Measurements from ENCODE around the gene SMARCB1.

SMARCB1 gene

DNA sequence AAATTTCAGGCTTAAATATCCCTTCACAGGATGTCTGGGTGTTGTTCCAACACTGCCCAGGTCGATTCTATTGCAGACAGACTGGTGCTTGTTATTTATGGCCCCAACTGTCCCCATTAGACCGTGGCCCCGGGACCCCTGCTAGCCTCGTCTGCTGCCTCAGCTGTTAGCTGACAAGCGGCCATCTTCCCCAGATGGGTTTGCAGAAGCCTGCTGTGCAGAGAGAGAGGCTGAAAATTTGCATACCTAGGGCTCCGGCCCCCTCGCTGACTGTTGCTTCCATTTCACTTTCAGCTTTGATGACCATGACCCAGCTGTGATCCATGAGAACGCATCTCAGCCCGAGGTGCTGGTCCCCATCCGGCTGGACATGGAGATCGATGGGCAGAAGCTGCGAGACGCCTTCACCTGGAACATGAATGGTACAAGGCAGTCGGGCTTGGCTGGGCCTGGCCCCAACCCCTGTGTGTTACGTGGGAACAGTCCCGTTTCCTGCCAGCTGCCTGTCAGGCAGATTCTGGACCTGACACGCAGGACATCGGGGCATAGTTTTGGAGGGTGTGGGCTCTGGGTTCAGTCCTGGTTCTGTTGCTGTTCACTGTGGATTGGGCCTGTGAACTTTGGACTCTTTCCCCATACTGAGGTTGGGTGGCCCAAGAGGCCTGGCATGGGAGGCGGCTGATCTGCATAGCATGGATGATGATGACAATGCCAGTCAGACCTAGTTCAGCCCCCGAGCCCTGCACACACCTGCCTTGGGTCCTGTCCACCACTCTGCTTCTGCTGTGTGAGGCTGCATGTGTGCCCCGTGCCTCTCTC, 16.4 kb downstream of the SMARCB1 start:
- no peak for DNase-seq (ENCODE audit: low read depth)

DNA sequence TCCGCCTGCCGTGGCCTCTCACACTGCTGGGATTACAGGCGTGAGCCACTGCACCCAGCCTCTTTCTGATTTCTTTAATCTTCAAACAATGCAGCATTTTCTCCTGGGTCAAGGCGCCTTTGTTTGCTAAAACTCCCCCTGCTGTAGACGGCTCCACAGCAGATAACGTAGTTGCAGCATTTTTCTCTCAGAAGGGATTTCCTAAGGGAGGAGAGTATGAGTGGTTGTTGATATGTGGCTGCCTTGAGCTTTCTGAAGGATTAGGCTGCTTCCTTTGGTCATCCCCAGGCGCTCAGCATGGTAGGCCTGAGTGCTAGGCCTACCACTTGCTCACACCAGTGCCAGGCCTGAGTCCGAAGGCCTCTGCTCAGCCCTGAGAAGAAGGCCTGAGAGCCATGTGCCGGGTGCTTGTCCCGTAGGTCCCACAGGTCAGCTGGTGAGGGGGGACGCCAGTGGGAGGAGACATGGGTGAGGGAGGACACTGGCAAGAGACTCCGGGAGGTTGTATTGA, 18.1 kb downstream of the SMARCB1 start:
- no peak for DNase-seq (ENCODE audit: low read depth)

DNA sequence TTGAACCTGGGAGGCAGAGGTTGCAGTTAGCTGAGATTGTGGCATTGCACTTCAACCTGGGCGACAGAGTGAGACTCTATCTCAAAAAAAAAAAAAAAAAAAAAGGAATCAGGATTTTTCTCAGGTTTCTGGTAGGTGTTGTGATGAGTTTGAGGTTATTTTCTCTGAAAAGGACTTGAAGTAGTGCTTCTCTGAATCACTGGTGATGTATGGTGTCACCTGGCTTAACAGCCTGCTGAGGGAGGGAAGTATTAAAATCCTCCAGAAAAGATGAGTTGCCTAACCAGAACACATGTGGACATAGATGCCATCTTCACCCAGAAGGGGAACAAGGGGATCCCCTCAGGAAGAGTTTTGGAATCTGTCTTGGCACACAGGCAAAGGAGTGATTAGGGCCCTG, 20.1 kb downstream of the SMARCB1 start:
- DNase-seq (ENCODE audit: low read depth) = no peak

DNA sequence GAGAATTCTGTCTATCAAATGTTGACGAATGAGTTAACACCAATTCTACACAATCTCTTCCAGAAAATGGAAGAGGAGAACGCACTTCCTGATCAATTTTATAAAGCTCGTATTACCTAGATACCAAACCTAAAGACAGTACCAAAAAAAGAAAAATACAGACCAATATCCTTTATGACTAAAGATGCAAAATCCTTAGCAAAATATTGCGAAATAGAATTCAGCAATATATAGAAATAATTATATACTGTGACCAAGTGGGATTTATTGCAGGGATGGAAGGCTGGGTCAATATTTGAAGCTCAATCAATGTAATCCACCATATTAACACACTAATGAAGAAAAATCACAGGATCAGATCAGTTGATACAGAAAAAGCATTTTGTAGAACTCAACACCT, 25.6 kb downstream of the SMARCB1 start:
- no peak for DNase-seq (ENCODE audit: low read depth)

DNA sequence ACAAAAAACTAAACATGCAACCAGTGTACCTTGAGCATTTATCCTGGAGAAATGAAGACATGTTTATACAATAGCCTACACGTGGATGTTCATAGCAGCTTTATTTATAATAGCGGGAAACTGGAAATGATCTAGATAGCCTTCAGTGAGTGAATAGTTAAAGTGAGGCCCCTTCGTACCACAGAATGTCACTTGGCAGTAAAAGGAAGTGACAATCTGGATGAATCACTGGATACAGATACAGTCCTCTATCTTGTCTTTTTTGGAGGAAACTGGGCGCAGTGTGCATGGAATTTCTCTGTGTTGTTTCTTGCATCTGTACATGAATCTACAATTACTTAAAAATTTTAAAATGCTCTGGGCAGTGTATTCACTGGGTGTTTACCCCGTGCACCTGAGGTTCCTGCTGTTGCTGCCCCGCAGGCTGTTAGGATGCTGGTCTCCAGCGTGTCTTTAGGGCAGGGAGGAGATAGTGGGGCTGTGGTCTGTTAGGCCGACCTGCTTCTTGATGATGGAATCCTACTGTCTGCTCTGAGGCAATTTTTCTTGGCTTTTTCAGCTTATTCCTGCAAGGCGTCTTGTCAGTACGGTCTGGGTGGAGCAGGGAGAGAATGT, 28.9 kb downstream of the SMARCB1 start:
- DNase-seq (ENCODE audit: low read depth) = peak; percentile 66

DNA sequence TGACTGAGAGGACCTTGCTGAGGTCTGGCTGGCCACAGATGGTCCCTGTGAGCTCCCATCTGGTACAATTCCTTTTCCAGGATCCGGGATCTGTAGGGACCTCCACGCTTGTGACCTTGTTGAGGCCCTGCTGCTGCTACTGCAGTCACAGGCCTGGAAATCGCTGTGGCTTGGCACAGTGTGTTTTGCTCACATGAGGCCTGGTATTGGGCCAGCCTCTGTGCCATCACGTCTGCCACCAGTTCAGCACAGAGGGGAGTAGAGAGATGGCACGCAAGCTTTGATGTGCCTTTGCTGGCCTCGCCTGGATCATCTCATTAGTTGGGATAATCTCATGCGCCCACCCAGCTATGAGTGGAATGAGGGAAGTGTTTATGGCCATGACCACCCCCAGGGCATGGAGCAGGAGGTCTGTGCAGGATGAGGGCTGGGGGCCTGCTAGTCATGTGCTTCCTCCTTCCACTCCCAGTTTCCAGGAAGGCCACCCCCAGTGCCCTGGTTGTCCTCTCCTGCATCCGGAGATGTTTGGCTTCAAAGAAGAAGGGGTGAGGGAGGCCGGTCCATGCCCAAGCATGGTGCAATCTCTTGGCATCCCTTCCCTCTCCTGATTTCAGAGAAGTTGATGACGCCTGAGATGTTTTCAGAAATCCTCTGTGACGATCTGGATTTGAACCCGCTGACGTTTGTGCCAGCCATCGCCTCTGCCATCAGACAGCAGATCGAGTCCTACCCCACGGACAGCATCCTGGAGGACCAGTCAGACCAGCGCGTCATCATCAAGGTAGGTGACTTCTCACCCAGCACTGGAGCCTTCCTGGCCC, 29.6 kb downstream of the SMARCB1 start:
- DNase-seq (ENCODE audit: low read depth) = peak; percentile 36

DNA sequence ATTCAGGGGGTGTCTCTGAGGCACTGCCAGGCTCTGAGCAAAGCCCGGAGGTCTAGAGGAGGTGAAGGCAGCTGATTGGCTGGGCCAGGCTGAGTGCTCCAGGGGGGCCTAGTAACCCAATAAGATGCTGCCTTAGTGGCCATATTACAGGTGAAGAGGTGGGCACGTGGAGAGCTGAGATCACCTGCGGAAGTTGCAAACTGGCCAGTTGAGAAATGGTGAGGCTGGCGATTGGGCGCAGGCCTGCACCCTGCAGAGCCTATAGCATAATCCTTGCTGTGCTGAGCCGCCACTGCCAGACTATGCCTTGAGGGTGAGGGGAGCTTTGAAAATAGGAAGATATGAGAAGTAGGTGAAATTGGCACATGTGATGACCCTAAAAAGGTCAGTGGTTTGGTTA, 30.4 kb downstream of the SMARCB1 start:
- DNase-seq (ENCODE audit: low read depth) = no peak

DNA sequence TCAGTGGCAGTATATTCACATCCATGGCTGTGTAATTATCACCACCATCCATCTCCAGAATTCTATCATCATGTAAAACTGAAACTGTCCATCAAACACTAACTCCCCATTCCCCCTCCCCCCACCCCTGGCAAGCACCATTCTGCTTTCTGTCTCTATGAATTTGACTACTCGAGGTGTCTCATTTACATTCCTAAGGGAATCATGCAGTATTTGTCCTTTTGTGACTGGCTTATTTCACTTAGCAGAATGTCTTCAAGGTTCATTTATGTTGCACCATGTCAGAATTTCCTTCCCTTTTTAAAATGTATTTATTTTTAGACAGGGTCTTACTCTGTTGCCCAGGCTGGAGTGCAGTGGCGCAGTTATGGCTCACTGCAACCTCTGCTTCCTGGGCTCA, 31.8 kb downstream of the SMARCB1 start:
- no peak for DNase-seq (ENCODE audit: low read depth)

DNA sequence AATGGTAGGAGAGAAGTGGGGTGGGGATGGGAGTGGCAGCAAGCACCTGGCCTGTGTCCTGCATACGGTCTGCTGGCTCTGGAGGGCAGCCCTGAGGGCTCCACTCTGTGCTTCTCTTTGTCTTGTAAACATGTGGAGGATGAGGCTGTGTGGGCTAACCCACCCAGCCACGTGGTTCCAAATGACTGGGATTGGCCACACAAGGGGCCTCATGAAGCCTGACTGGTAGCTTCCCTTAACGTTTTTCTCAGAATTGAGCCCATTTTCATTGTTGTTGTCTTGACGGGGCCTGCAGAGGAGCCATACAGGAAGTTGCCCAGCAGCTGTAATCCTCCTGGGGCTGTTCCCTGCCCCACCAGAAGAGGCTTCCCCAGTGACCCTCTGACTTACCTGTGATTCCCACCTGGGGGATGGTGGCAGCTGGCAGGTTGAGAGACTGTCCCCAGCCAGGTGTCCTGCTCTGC, 34.0 kb downstream of the SMARCB1 start:
- no peak for DNase-seq (ENCODE audit: low read depth)

DNA sequence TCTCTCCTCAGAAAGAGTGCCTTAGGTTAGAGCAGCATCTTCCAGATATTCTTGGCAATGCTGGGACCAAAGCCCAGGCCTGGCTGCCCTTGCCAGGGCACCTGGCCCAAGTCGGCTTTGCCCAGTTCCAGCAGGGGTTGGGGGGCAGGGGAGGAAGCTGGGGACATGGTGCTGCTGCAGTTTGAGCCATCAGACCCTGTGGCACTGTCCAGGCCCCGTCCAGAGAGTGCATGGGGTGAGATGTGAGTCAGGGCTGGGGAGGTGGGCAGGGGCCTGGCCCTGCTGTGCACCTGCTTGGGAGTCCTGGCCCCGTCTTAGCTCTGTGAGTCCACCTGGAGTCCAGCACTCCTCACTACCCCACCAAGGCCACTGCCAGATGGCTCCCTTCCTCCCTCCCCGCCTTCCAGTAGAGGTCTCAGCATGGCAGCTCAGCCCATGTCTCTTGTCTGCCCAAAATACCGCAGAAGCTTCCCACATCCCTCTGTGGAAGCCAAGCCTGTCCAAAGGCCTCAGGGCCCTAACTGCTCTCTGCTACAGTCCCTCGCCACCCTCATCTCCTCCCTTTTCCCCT, 35.4 kb downstream of the SMARCB1 start:
- no peak for DNase-seq (ENCODE audit: low read depth)

DNA sequence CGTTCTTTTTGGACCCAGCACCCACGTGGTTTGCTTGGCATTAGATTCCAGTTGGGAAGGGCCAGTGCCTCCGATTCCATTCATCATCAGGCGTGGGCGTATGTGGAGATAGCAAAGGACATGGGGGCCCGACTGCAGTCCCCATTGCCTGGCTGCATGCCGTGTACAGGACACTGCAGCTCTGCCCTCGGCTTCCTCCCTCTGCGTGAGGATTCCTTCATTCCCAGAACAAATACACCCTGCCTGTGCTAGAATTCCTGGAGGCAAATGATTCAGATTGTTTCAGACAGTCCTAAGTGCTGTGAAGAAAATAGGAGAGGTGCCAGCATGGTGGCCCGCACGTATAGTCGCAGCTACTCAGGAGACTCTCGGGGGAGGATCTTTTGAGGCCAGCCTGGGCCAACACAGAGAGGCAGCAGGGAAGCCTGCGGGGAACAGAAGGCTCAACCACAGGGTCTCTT, 36.6 kb downstream of the SMARCB1 start:
- peak; percentile 66 for DNase-seq (ENCODE audit: low read depth)

DNA sequence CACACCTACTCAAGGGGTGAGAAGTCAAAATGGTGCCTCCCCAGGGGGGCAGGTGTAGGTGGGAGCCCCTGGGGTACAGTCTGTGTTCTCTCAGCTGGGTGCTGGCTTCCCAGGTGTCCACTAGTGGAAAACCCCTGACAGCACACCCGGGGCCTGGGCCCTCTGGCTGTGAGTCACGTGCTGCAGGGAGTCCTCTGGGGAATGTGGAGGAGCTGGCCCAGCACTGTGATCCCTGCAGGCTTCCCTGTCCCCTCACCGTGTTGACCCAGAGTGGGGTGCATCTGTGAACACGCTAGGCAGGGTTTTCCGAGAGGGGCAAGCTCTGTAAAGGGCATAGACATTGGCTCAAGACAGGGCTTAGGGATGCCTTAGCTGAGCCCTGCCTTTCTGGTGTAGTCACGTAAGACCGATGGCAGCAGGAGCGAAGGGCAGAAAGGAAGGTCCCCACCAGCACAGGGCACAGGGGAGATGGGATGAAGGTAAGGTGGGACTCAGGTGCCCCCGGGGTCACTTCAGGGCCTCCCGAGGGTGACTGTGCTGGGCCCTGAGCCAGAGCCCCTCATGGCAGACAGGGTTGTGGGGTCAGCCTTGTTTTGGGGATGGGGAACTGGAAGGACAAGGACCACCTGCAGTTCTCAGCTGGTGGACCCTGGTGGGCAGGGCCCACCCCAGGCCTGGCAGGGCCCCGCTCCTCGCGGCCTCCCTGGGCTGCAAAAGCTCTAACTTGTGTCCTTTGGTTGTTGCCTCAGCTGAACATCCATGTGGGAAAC, 37.9 kb downstream of the SMARCB1 start:
- DNase-seq (ENCODE audit: low read depth) = no peak

DNA sequence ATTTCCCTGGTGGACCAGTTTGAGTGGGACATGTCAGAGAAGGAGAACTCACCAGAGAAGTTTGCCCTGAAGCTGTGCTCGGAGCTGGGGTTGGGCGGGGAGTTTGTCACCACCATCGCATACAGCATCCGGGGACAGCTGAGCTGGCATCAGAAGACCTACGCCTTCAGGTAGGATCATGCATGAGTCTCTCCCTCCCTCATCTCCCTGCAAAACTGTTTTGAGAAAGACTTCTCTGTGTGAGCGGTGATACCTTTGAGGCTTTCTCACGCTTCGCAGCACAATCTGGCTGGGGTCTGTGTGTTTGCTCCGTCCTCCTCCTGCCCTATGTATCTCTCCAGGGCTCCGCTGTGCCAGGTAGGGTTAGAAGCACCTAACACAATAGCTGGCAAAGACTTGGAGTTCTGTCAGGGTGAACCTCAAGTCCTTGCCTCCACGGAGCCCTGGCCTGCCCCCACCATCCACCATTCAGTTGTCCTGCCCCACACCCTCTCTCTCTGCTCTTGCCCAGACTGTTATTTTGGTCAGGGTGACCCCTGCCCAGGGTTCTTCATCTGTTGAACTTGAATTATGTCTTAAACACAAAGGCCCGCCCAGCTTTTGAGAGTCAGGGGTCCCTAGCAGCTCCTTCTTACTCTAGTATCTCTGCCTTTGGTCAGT, 38.6 kb downstream of the SMARCB1 start:
- DNase-seq (ENCODE audit: low read depth) = no peak

DNA sequence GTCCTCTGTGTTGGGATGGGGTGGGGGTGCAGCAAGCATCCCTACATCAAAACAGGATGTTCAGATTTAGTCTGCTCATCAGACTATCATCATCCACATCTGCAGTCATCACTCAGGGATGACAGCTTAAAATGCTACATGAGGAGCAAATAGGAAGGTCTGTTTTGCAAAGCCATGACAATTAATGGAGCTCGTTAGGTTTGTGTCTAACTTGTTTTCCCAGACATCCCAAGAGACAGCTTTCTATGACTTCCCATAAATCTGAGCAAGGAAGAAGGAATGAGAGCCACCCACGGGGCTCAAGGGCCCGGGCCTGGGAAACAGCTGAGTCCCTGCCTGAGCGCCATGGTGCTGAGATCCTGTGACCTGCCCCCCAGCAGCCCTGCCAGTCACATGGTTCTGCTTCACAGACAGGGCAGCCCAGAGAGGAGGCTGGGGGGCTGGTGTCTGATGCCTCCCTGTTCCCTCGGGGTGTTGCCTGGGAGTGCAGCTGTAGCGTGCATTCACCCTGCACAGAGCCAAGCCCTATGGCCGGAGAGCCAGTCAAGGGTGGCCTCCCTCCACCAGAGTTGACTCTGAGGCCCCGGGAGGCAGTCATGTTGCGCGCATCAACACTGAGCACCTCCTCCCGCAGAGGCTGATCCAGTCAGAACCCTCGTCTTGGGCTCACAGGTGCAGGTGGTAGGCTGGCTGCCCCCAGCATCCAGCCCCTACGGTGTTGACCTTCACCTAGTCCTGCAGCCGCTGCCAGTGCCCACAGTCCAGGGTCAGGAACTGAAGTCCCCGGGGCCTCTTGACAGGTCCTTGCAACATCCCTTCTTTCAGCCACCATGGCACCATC, 40.0 kb downstream of the SMARCB1 start:
- peak; percentile 95 for DNase-seq (ENCODE audit: low read depth)

DNA sequence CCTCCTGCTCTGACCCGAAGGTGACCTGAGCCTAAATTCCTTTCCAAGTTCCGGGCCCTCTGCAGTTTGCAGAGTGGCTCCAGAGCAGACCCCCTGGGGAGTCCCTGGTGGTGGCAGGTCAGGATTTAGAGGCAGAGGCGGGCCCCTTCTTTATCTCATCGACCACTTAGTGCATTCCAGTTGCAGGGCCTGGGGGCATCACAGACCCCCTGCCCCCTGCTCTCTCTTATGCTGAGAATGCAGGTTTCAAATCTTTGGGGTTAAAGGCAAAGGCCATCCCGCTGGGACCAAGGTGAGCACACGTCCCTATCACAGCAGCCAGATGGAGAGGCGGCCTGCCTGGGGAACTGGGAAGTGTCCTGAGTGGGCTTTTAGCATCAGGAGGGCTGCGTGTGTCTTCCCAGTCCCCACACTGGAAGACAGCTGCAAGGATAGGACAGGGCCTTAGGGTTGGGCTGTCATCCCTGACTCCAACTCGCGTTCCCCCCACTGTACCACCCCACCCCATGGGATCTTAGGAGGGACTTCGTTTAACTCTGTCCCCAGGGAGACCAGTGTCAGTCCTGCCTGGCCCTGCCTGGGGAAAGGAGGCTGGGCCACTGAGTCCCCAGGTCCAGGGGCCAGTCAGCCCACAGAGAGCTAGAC, 40.7 kb downstream of the SMARCB1 start:
- no peak for DNase-seq (ENCODE audit: low read depth)

DNA sequence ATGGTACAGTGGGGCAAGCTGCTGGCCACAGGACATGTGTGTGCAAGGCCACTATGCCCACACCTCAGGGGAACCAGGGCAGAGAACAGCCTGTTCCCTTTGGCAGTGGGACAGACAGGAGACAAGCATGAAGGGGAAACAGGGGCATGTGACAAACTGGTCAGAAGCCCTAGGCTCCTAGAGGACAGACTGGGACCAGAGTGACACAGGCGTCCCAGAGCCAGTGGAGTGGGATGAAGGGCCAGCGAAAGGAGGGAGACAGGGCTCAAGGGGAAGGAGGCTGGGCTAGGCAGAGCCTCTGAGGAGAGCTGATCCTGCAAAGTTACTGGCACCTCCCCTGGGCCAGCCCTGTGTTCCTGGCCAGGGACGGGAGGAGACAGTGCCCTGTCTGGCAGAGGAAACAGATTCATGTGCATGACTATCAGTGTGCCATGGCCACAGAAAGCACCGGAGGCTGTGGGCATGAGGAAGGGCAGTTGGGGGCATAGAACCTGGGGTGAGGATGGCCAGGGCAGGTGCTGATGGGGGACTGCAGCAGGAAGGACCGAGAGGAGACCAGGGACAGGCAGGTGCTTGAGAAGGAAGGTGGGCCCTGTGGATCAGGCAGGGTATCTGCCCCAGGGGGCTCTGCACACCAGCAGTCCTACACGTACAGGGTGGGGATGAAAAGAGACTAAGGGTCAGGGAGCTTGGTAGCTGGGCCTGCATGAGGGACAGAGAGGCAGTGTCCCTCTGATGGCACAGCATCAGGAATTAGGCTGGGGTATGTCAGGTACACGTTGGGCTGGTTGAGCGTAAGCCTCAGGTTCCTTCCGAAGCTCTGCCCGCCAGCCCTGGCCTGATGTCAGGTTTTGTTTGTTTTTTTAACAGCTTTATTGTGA, 42.3 kb downstream of the SMARCB1 start:
- DNase-seq (ENCODE audit: low read depth) = no peak

DNA sequence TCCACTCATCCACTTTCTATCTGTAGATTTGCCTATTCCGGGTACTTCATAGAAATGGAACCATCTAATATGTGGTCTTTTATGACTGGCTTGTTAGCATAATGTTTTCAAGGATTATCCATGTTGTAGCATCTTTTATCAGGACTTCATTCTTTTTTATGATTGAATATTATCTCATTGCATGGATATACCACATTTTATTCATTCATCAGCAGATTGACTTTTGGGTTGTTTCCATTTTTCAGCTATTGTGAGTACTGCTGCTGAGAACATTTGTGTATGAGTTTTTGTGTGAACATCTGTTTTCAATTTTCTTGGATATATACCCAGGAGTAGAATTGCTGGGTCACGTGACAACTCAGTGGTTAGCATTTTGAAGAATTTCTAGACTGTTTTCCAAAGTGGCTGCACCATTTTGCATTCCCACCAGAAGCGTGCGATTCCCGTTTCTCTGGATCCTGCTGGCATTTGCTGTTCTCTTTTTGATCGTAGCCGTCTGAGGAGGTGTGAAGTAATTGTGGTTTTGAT, 43.1 kb downstream of the SMARCB1 start:
- peak; percentile 95 for DNase-seq (ENCODE audit: low read depth)

DNA sequence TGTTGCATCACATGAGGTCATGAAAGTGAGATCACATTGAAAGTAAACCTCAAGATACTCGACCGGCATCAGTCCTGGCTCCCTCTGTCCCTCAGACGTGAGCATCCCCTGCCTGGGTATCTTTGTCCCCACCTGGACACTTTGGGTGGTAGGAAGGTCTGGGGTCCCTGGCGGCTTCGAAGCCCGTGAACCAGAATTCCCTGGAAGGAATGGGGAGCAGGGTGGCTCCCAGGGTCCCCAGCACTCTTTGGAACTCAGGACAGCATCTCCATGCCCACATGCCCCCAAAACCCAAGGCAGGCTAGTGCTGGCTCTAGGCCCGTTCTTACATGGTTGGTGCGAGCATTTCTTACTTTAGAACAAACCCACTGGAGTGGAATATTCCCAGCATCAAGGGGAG, 44.5 kb downstream of the SMARCB1 start:
- no peak for DNase-seq (ENCODE audit: low read depth)

Measured in EH (cell line).